A204.1 (cell line): Measurements from ENCODE around the gene DSE.

Experiments used
- FAIRE-seq: peaks from 2 replicates; lab custom pipeline; 2012; peaks lifted over from hg19 to GRCh38; lab: Jason Lieb, UNC

DSE gene

GRCh38 chr6:116482780-116483179 lies 112.0 kb downstream of the DSE start:
- FAIRE-seq: no peak

- FAIRE-seq: no peak
Measured at GRCh38 chr6:116483616-116484015, 112.9 kb downstream of the DSE start.

DNA sequence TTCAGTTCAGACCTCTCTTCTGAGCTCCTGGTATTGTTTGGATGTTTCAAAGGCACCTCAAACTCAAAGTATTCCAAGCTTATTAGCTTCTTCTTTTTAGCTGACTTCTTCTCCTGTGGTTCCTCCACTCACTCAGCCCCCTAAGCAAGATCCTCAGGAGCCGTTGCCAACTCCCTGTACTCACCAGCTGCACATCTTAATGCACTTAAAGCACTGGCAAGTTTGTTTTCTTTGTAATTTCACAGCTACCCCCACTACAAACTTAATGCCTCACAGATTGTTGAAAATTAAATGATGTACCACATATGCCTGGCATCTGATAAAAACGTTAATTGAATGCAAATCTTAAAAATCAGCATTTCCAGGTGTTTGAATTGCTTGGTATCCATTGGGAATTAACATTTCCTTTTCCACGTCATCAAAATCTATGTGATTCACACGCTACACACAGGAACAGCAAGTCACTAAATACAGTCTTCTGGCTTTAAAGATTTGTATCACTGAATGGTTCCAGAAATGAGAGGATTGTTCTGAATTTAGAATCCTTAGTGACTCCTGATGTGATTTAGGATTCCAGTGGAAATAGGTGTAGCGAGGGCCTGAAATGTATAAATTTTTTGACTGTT lies 114.9 kb downstream of the DSE start:
- no peak for FAIRE-seq

DNA sequence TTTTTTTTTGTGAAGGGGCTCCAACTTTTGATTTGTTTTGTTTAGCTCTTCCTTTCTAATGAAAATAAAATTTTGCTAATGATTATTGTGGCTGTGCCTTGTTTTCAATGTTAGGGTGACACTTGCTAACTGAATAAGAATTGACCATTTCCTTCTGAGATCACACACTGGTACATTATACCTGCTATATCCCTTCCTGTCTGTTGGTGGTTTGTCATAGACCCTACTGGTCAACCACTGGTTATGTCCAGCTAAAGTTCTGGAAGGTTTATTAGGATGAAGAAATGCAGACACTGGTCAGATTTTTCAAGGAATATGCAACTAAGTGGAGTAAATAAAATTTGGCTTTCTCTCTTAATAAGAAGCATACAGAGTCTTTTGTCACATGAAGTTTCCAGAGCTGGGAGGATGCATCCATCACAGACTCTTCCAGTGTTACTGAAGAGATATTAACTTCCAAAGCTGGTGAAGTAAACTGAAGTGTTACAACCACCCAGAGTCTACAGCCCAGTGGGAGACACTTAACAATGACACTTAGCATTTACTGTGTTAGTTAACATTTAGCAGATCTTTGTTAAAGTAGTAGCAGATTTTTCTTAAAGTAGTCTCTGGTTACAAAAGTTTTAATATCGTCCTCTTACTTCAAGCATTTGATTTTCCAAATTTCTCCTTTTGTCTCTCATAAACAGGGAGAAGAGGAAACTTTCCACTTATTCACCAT lies 121.0 kb downstream of the DSE start:
- no peak for FAIRE-seq

GRCh38 chr6:116492331-116493067 lies 121.8 kb downstream of the DSE start:
- FAIRE-seq: no peak
